ENCODE results near the gene PFDN4. TPM values are rescaled to one million over a fixed set of nuclear protein-coding genes. Genes with fewer than 3 reads are reported as not detected.

PFDN4 gene
- polyA plus RNA-seq, 1 donor from 2014 or later: 512 TPM

- no peak overlapping the region for H3K27ac ChIP-seq (ENCODE audit: low read length)
- H3K9me3 ChIP-seq (ENCODE audit: low read length): no peaks in the 10 kb centered on the region
- no peaks in the 10 kb centered on the region for H4K20me1 ChIP-seq (ENCODE audit: insufficient read depth)
- no peaks in the 10 kb centered on the region for H3K79me2 ChIP-seq (replicated peaks; ENCODE audit: insufficient read depth, low read length)
- H3K4me2 ChIP-seq (ENCODE audit: low read length): no peak overlapping the region
- no peaks in the 10 kb centered on the region for H3K9me2 ChIP-seq (ENCODE audit: insufficient read depth, low read length)
- H3K9ac ChIP-seq (ENCODE audit: low read length): no peak overlapping the region
- no peaks in the 10 kb centered on the region for H3F3A ChIP-seq (ENCODE audit: insufficient read depth, low read length, poor library complexity, severe bottlenecking)
- no peaks in the 10 kb centered on the region for H3K36me3 ChIP-seq (ENCODE audit: insufficient read depth, low read length)
- H3K4me3 ChIP-seq (ENCODE audit: low read length): no peak overlapping the region
- no peak for TF ChIP-seq POLR2AphosphoS5 (IDR thresholded peaks at IDR 0.05)
- TF ChIP-seq EP300 (conservative IDR thresholded peaks at IDR 0.05; ENCODE audit: poor library complexity, severe bottlenecking): no peak
- TF ChIP-seq TAF1 (IDR thresholded peaks at IDR 0.05; ENCODE audit: low read depth): no peak
- no peak for TF ChIP-seq RAD21 (conservative IDR thresholded peaks at IDR 0.05)
- TF ChIP-seq CTCF (IDR thresholded peaks at IDR 0.05; ENCODE audit: poor library complexity, severe bottlenecking): no peak
- no peak for TF ChIP-seq SMC3 (conservative IDR thresholded peaks at IDR 0.05; ENCODE audit: poor library complexity)
- TF ChIP-seq EZH2 (IDR thresholded peaks at IDR 0.05; ENCODE audit: borderline replicate concordance, insufficient read depth, low read length, poor library complexity, severe bottlenecking): no peak
- TF ChIP-seq MXI1 (conservative IDR thresholded peaks at IDR 0.05; ENCODE audit: poor library complexity, severe bottlenecking): no peak
- no peak for TF ChIP-seq REST (IDR thresholded peaks at IDR 0.05; ENCODE audit: borderline replicate concordance)
- no peaks in the 10 kb centered on the region for H3K27me3 ChIP-seq (ENCODE audit: insufficient read depth, low read depth, low read length)
- H2AFZ ChIP-seq (ENCODE audit: low read depth, low read length): no peak overlapping the region
These were observed 6.5 kb upstream of the PFDN4 start for GRCh38 chr20:54201268-54201846.

- H4K20me1 ChIP-seq (ENCODE audit: insufficient read depth): no peaks in the 10 kb centered on the region
- H3K4me3 ChIP-seq (ENCODE audit: low read length): no peak overlapping the region
- H3F3A ChIP-seq (ENCODE audit: insufficient read depth, low read length, poor library complexity, severe bottlenecking): no peaks in the 10 kb centered on the region
- no peaks in the 10 kb centered on the region for H3K9me3 ChIP-seq (ENCODE audit: low read length)
- no peak overlapping the region for H3K9ac ChIP-seq (ENCODE audit: low read length)
- H3K27ac ChIP-seq (ENCODE audit: low read length): no peak overlapping the region
- H3K79me2 ChIP-seq (replicated peaks; ENCODE audit: insufficient read depth, low read length): peaks cover 3% of the 10 kb centered on the region
- H3K9me2 ChIP-seq (ENCODE audit: insufficient read depth, low read length): no peaks in the 10 kb centered on the region
- H2AFZ ChIP-seq (ENCODE audit: low read depth, low read length): no peak overlapping the region
- H3K36me3 ChIP-seq (ENCODE audit: insufficient read depth, low read length): no peaks in the 10 kb centered on the region
- H3K4me2 ChIP-seq (ENCODE audit: low read length): no peak overlapping the region
- TF ChIP-seq EP300 (conservative IDR thresholded peaks at IDR 0.05; ENCODE audit: poor library complexity, severe bottlenecking) (no peak), CTCF (IDR thresholded peaks at IDR 0.05; ENCODE audit: poor library complexity, severe bottlenecking) (no peak), TAF1 (IDR thresholded peaks at IDR 0.05; ENCODE audit: low read depth) (no peak), MXI1 (conservative IDR thresholded peaks at IDR 0.05; ENCODE audit: poor library complexity, severe bottlenecking) (no peak), RAD21 (conservative IDR thresholded peaks at IDR 0.05) (no peak), SMC3 (conservative IDR thresholded peaks at IDR 0.05; ENCODE audit: poor library complexity) (no peak), POLR2AphosphoS5 (IDR thresholded peaks at IDR 0.05) (no peak), EZH2 (IDR thresholded peaks at IDR 0.05; ENCODE audit: borderline replicate concordance, insufficient read depth, low read length, poor library complexity, severe bottlenecking) (no peak)
- H3K27me3 ChIP-seq (ENCODE audit: insufficient read depth, low read depth, low read length): no peaks in the 10 kb centered on the region
These were observed 4.6 kb upstream of the PFDN4 start for GRCh38 chr20:54203281-54203680.

Measured in neural cell (in vitro differentiated cells).